Mesenteric fat pad (tissue), 1 donor: Measurements from ENCODE around the gene NRP1. TPM values are rescaled to one million over a fixed set of nuclear protein-coding genes. Genes with fewer than 3 reads are reported as not detected.

Source experiments
- DNase-seq: peaks from one replicate; pipeline ENCODE4 v3.0.0-alpha.2; 2020; ENCODE audit warnings: low spot score
- total RNA-seq: library from RNA; stranded (reverse); fragmentation: NEBNext Ultra II Directional; extraction: Animal tissue kit (Norgen Biotek cat#: 25700); gene quantifications from one replicate; pipeline ENCODE4 v1.2.1, GENCODE V29; 2021
- donor health status: DM: yes; HTN: yes; CAD: no.

Gene NRP1
- total RNA-seq, 1 donor from 2014 or later: 249 TPM

GRCh38 chr10:33293531-33294170, 40.8 kb downstream of the NRP1 start:
- DNase-seq: no peak

GRCh38 chr10:33293076-33293475, 41.4 kb downstream of the NRP1 start:
- no peak for DNase-seq

GRCh38 chr10:33291053-33291592, 43.3 kb downstream of the NRP1 start:
- DNase-seq: no peak

- DNase-seq: no peak
Measured at GRCh38 chr10:33290321-33291052, 44.0 kb downstream of the NRP1 start.

- no peak for DNase-seq
Measured at GRCh38 chr10:33289776-33290175, 44.7 kb downstream of the NRP1 start.

GRCh38 chr10:33288127-33288526, 46.3 kb downstream of the NRP1 start:
- no peak for DNase-seq

GRCh38 chr10:33287112-33287511, 47.4 kb downstream of the NRP1 start:
- DNase-seq: no peak

GRCh38 chr10:33286157-33286934, 48.1 kb downstream of the NRP1 start:
- DNase-seq: no peak

- DNase-seq: no peak
Measured at GRCh38 chr10:33284945-33285344, 49.5 kb downstream of the NRP1 start.

- no peak for DNase-seq
Measured at GRCh38 chr10:33279811-33280602, 54.5 kb downstream of the NRP1 start.

GRCh38 chr10:33279276-33279675, 55.2 kb downstream of the NRP1 start:
- no peak for DNase-seq

- DNase-seq: no peak
Measured at GRCh38 chr10:33278198-33278597, 56.3 kb downstream of the NRP1 start.

GRCh38 chr10:33277135-33277536, 57.3 kb downstream of the NRP1 start:
- no peak for DNase-seq

GRCh38 chr10:33276282-33276923, 58.1 kb downstream of the NRP1 start:
- no peak for DNase-seq

- DNase-seq: no peak
Measured at GRCh38 chr10:33274096-33274785, 60.2 kb downstream of the NRP1 start.

- peak; percentile 92 for DNase-seq
Measured at GRCh38 chr10:33273295-33274002, 61.0 kb downstream of the NRP1 start.

GRCh38 chr10:33272635-33273034, 61.8 kb downstream of the NRP1 start:
- DNase-seq: no peak

GRCh38 chr10:33271969-33272583, 62.4 kb downstream of the NRP1 start:
- DNase-seq: no peak

- DNase-seq: no peak
Measured at GRCh38 chr10:33270971-33271370, 63.5 kb downstream of the NRP1 start.
